SJCRH30 (cell line): Measurements from ENCODE around the gene RASAL2. TPM values are rescaled to one million over a fixed set of nuclear protein-coding genes. Genes with fewer than 3 reads are reported as not detected.
"Not testable (repeated sequence)": the region's sequence is repeated elsewhere in the genome, so short reads cannot be mapped to it uniquely, and the experiment has no call there.

Experiments used
- DNase-seq, 2 experiments: peaks; one replicate each; pipeline ENCODE4 v3.0.0-alpha.2; 2015 to 2020
- H3K27ac ChIP-seq: fragments of 250-450 bp; sonication (Bioruptor Pico); 2 replicates; pipeline ENCODE4 v1.5.1; 2020; ENCODE audit warnings: mild to moderate bottlenecking, moderate library complexity
- H3K27me3 ChIP-seq: fragments of 250-450 bp; sonication (Bioruptor Pico); 2 replicates; pipeline ENCODE4 v1.5.1; 2020; ENCODE audit warnings: mild to moderate bottlenecking, moderate library complexity
- H3K36me3 ChIP-seq: fragments of 250-450 bp; sonication (Bioruptor Pico); 2 replicates; pipeline ENCODE4 v1.5.1; 2020; ENCODE audit warnings: mild to moderate bottlenecking, moderate library complexity
- H3K4me1 ChIP-seq: fragments of 250-450 bp; sonication (Bioruptor Pico); 2 replicates; pipeline ENCODE4 v1.5.1; 2020; ENCODE audit warnings: mild to moderate bottlenecking, moderate library complexity
- H3K4me3 ChIP-seq: fragments of 250-450 bp; sonication (Bioruptor Pico); 2 replicates; pipeline ENCODE4 v1.5.1; 2020; ENCODE audit warnings: mild to moderate bottlenecking, moderate library complexity
- H3K9me3 ChIP-seq: fragments of 250-450 bp; sonication (Bioruptor Pico); replicated peaks from 2 replicates; pipeline ENCODE4 v1.5.1; 2020; ENCODE audit warnings: mild to moderate bottlenecking, moderate library complexity
- total RNA-seq: library from RNA; depleted of rRNA; stranded (reverse); fragments of >200 nt; shearing (Covaris generic); gene quantifications from 2 replicates; pipeline ENCODE4 v1.2.3, GENCODE V29; 2014

Gene RASAL2
- total RNA-seq, 1 experiment from 2014 or later, result 8.1 TPM

- Histone ChIP-seq H3K27ac (no peak overlapping the region), H3K4me1 (peaks cover 9% of the 10 kb centered on the region), H3K27me3 (no peaks in the 10 kb centered on the region), H3K4me3 (no peak overlapping the region), H3K36me3 (no peaks in the 10 kb centered on the region), H3K9me3 (no peaks in the 10 kb centered on the region)
- DNase-seq, result no peak
Observed at GRCh38 chr1:178349801-178350200, 255.9 kb downstream of the RASAL2 start.

- not testable (repeated sequence) for H3K4me1 ChIP-seq, H3K9me3 ChIP-seq, H3K4me3 ChIP-seq, H3K27me3 ChIP-seq, DNase-seq, H3K36me3 ChIP-seq, H3K27ac ChIP-seq
Observed at GRCh38 chr1:178351911-178352310, 258.0 kb downstream of the RASAL2 start.

- no peaks in the 10 kb centered on the region for H3K36me3 ChIP-seq
- no peak overlapping the region for H3K4me3 ChIP-seq
- no peaks in the 10 kb centered on the region for H3K9me3 ChIP-seq
- peaks cover 9% of the 10 kb centered on the region for H3K4me1 ChIP-seq
- H3K27ac ChIP-seq, result no peak overlapping the region
- no peak for DNase-seq
- no peaks in the 10 kb centered on the region for H3K27me3 ChIP-seq
Observed at GRCh38 chr1:178352790-178353416, 259.0 kb downstream of the RASAL2 start.

- Histone ChIP-seq H3K27me3 (no peaks in the 10 kb centered on the region), H3K4me1 (peaks cover 9% of the 10 kb centered on the region), H3K27ac (no peak overlapping the region), H3K4me3 (no peak overlapping the region), H3K36me3 (no peaks in the 10 kb centered on the region), H3K9me3 (no peaks in the 10 kb centered on the region)
- DNase-seq, result peak; percentile 27 to 28
Observed at GRCh38 chr1:178353524-178353923, 259.6 kb downstream of the RASAL2 start.

GRCh38 chr1:178354816-178355215 lies 260.9 kb downstream of the RASAL2 start:
- Histone ChIP-seq H3K9me3 (no peaks in the 10 kb centered on the region), H3K4me1 (peaks cover 9% of the 10 kb centered on the region), H3K27me3 (no peaks in the 10 kb centered on the region), H3K4me3 (no peak overlapping the region), H3K27ac (no peak overlapping the region), H3K36me3 (no peaks in the 10 kb centered on the region)
- no peak for DNase-seq

GRCh38 chr1:178356299-178356698 lies 262.4 kb downstream of the RASAL2 start:
- H3K27me3 ChIP-seq, result no peaks in the 10 kb centered on the region
- no peaks in the 10 kb centered on the region for H3K36me3 ChIP-seq
- H3K9me3 ChIP-seq, result no peaks in the 10 kb centered on the region
- H3K4me3 ChIP-seq, result no peak overlapping the region
- H3K27ac ChIP-seq, result no peak overlapping the region
- peaks cover 9% of the 10 kb centered on the region for H3K4me1 ChIP-seq
- DNase-seq, result no peak

- Histone ChIP-seq H3K27ac (no peak overlapping the region), H3K27me3 (no peaks in the 10 kb centered on the region), H3K4me1 (peaks cover 5% of the 10 kb centered on the region), H3K9me3 (no peaks in the 10 kb centered on the region), H3K36me3 (no peaks in the 10 kb centered on the region), H3K4me3 (no peak overlapping the region)
- DNase-seq, result no peak
Observed at GRCh38 chr1:178358456-178358855, 264.6 kb downstream of the RASAL2 start.

- no peaks in the 10 kb centered on the region for H3K27me3 ChIP-seq
- H3K9me3 ChIP-seq, result no peaks in the 10 kb centered on the region
- no peaks in the 10 kb centered on the region for H3K4me1 ChIP-seq
- no peak overlapping the region for H3K4me3 ChIP-seq
- H3K36me3 ChIP-seq, result no peaks in the 10 kb centered on the region
- no peak for DNase-seq
- no peak overlapping the region for H3K27ac ChIP-seq
Observed at GRCh38 chr1:178360421-178360820, 266.5 kb downstream of the RASAL2 start.

GRCh38 chr1:178361847-178362246 lies 267.9 kb downstream of the RASAL2 start:
- Histone ChIP-seq H3K4me3 (no peak overlapping the region), H3K27ac (no peak overlapping the region), H3K36me3 (no peaks in the 10 kb centered on the region), H3K27me3 (no peaks in the 10 kb centered on the region), H3K9me3 (no peaks in the 10 kb centered on the region), H3K4me1 (no peaks in the 10 kb centered on the region)
- peak in 1 of 2 experiments; percentile 5 for DNase-seq

- Histone ChIP-seq H3K36me3 (no peaks in the 10 kb centered on the region), H3K9me3 (no peaks in the 10 kb centered on the region), H3K4me3 (no peak overlapping the region), H3K27me3 (no peaks in the 10 kb centered on the region), H3K4me1 (no peaks in the 10 kb centered on the region), H3K27ac (no peak overlapping the region)
- no peak for DNase-seq
Observed at GRCh38 chr1:178362747-178363146, 268.8 kb downstream of the RASAL2 start.

GRCh38 chr1:178364782-178365181 lies 270.9 kb downstream of the RASAL2 start:
- Histone ChIP-seq H3K4me1 (no peaks in the 10 kb centered on the region), H3K4me3 (no peak overlapping the region), H3K36me3 (no peaks in the 10 kb centered on the region), H3K27me3 (no peaks in the 10 kb centered on the region), H3K9me3 (no peaks in the 10 kb centered on the region), H3K27ac (no peak overlapping the region)
- no peak for DNase-seq

- Histone ChIP-seq H3K27me3 (no peaks in the 10 kb centered on the region), H3K4me3 (no peak overlapping the region), H3K36me3 (no peaks in the 10 kb centered on the region), H3K4me1 (peaks cover 3% of the 10 kb centered on the region), H3K9me3 (no peaks in the 10 kb centered on the region), H3K27ac (no peak overlapping the region)
- DNase-seq, result no peak
Observed at GRCh38 chr1:178367151-178367550, 273.2 kb downstream of the RASAL2 start.

- Histone ChIP-seq H3K27me3 (no peaks in the 10 kb centered on the region), H3K27ac (no peak overlapping the region), H3K9me3 (no peaks in the 10 kb centered on the region), H3K4me3 (no peak overlapping the region), H3K4me1 (peaks cover 10% of the 10 kb centered on the region), H3K36me3 (no peaks in the 10 kb centered on the region)
- DNase-seq, result no peak
Observed at GRCh38 chr1:178368208-178368607, 274.3 kb downstream of the RASAL2 start.

GRCh38 chr1:178371235-178371634 lies 277.3 kb downstream of the RASAL2 start:
- Histone ChIP-seq H3K27ac (no peak overlapping the region), H3K36me3 (no peaks in the 10 kb centered on the region), H3K27me3 (no peaks in the 10 kb centered on the region), H3K4me3 (no peak overlapping the region), H3K9me3 (no peaks in the 10 kb centered on the region), H3K4me1 (peaks cover 14% of the 10 kb centered on the region)
- no peak for DNase-seq

- no peaks in the 10 kb centered on the region for H3K36me3 ChIP-seq
- H3K9me3 ChIP-seq, result no peaks in the 10 kb centered on the region
- H3K4me3 ChIP-seq, result 0 out of 2 replicates have a peak overlapping the region, but pooled peaks have one; percentile 1
- no peak overlapping the region for H3K27ac ChIP-seq
- peaks cover 14% of the 10 kb centered on the region for H3K4me1 ChIP-seq
- DNase-seq, result peak in 1 of 2 experiments; percentile 30
- no peaks in the 10 kb centered on the region for H3K27me3 ChIP-seq
Observed at GRCh38 chr1:178371933-178372388, 278.1 kb downstream of the RASAL2 start.

GRCh38 chr1:178374016-178374415 lies 280.1 kb downstream of the RASAL2 start:
- H3K36me3 ChIP-seq, result no peaks in the 10 kb centered on the region
- no peak overlapping the region for H3K27ac ChIP-seq
- H3K9me3 ChIP-seq, result no peaks in the 10 kb centered on the region
- H3K4me3 ChIP-seq, result no peak overlapping the region
- no peak for DNase-seq
- no peaks in the 10 kb centered on the region for H3K27me3 ChIP-seq
- H3K4me1 ChIP-seq, result peaks cover 14% of the 10 kb centered on the region
